Smooth muscle cell (in vitro differentiated cells): Measurements from ENCODE around the gene HPSE2. TPM values are rescaled to one million over a fixed set of nuclear protein-coding genes. Genes with fewer than 3 reads are reported as not detected.

Source experiments
- DNase-seq: peaks from one replicate; lab custom pipeline; 2025; ENCODE audit not compliant: unreplicated experiment; lab: John Stamatoyannopoulos, UW
- H2AFZ ChIP-seq: fragments of 200-600 bp; sonication (generic); 2 replicates; pipeline ENCODE4 v1.6.0; 2016; ENCODE audit warnings: antibody characterized with exemption, low read depth, mild to moderate bottlenecking
- H3F3A ChIP-seq: fragments of 200-600 bp; sonication (generic); 2 replicates; pipeline ENCODE4 v1.6.0; 2017; ENCODE audit warnings: antibody characterized with exemption, low read depth
- H3K27ac ChIP-seq: fragments of 200-600 bp; sonication (generic); 2 replicates; pipeline ENCODE4 v1.5.1; 2016; ENCODE audit warnings: low read depth, mild to moderate bottlenecking
- H3K27me3 ChIP-seq: fragments of 200-600 bp; sonication (generic); 2 replicates; pipeline ENCODE4 v1.6.1; 2016; ENCODE audit warnings: low read depth, mild to moderate bottlenecking
- H3K36me3 ChIP-seq: fragments of 200-600 bp; sonication (generic); 2 replicates; pipeline ENCODE4 v1.5.1; 2016; ENCODE audit warnings: low read depth
- H3K4me1 ChIP-seq: fragments of 200-600 bp; sonication (generic); 2 replicates; pipeline ENCODE4 v1.5.1; 2016; ENCODE audit warnings: low read depth
- H3K4me2 ChIP-seq: fragments of 200-600 bp; sonication (generic); 2 replicates; pipeline ENCODE4 v1.6.0; 2016; ENCODE audit warnings: mild to moderate bottlenecking
- H3K4me3 ChIP-seq: fragments of 200-600 bp; sonication (generic); 2 replicates; pipeline ENCODE4 v1.5.1; 2016; ENCODE audit warnings: mild to moderate bottlenecking
- H3K79me2 ChIP-seq: fragments of 200-600 bp; sonication (generic); 2 replicates; pipeline ENCODE4 v1.6.0; 2016; ENCODE audit warnings: low read depth, mild to moderate bottlenecking
- H3K9ac ChIP-seq: fragments of 200-600 bp; sonication (generic); 2 replicates; pipeline ENCODE4 v1.6.0; 2016; ENCODE audit warnings: low read depth
- H3K9me3 ChIP-seq: fragments of 200-600 bp; sonication (generic); replicated peaks from 2 replicates; pipeline ENCODE4 v1.5.1; 2016; ENCODE audit warnings: low read depth
- H4K20me1 ChIP-seq: fragments of 200-600 bp; sonication (generic); 2 replicates; pipeline ENCODE4 v1.6.0; 2016; ENCODE audit warnings: low read depth
- CTCF ChIP-seq: fragments of 200-600 bp; sonication (generic); IDR thresholded peaks from 2 replicates; pipeline ENCODE4 v1.5.1; 2017; ENCODE audit warnings: borderline replicate concordance, mild to moderate bottlenecking, antibody characterized with exemption; ENCODE audit not compliant: insufficient read depth, poor library complexity, severe bottlenecking
- WGBS: methylation state at CpG from one replicate; pipeline ENCODE4 v1.1.7; 2016; ENCODE audit warnings: low lambda C conversion rate; 5-methylcytosine and 5-hydroxymethylcytosine counted together
- polyA plus RNA-seq: library from polyadenylated mRNA; unstranded; fragments of >200 nt; fragmentation: Nextera tagmentation; extraction: Ambion mirVana; gene quantifications from 2 replicates; pipeline ENCODE4 v1.2.1, GENCODE V29; 2016
- total RNA-seq: library from RNA; depleted of rRNA; stranded (reverse); fragments of >200 nt; gene quantifications from 2 replicates; pipeline ENCODE4 v1.2.3, GENCODE V29; 2014

Gene HPSE2
- total and polyA plus RNA-seq, 2 experiments from 2014 or later: 0.13 TPM; not detected in 1

- TF ChIP-seq CTCF: no peak
- Histone ChIP-seq H4K20me1 (no peaks in the 10 kb centered on the region), H2AFZ (no peak overlapping the region), H3K27ac (no peak overlapping the region), H3K4me3 (no peak overlapping the region), H3K9ac (no peak overlapping the region), H3K27me3 (peaks cover 4% of the 10 kb centered on the region), H3K4me1 (peaks cover 6% of the 10 kb centered on the region), H3K4me2 (no peak overlapping the region), H3F3A (no peaks in the 10 kb centered on the region), H3K79me2 (no peaks in the 10 kb centered on the region), H3K36me3 (no peaks in the 10 kb centered on the region), H3K9me3 (no peaks in the 10 kb centered on the region)
- no peak for DNase-seq
These were observed 580.2 kb downstream of the HPSE2 start for GRCh38 chr10:98655492-98655891.

GRCh38 chr10:98649170-98649569, 586.5 kb downstream of the HPSE2 start:
- Histone ChIP-seq H4K20me1 (no peaks in the 10 kb centered on the region), H2AFZ (no peak overlapping the region), H3K4me1 (peaks cover 17% of the 10 kb centered on the region), H3K79me2 (no peaks in the 10 kb centered on the region), H3K9me3 (no peaks in the 10 kb centered on the region), H3K9ac (no peak overlapping the region), H3F3A (no peaks in the 10 kb centered on the region), H3K36me3 (no peaks in the 10 kb centered on the region), H3K27me3 (peaks cover 8% of the 10 kb centered on the region), H3K4me2 (no peak overlapping the region), H3K4me3 (no peak overlapping the region), H3K27ac (no peak overlapping the region)
- WGBS: 84% methylated on average over 2 of the region's 2 CpGs
- TF ChIP-seq CTCF: no peak
- DNase-seq: no peak

GRCh38 chr10:98646998-98647917, 588.4 kb downstream of the HPSE2 start:
- H4K20me1 ChIP-seq: no peaks in the 10 kb centered on the region
- no peaks in the 10 kb centered on the region for H3K79me2 ChIP-seq
- DNase-seq: no peak
- H3K9ac ChIP-seq: no peak overlapping the region
- whole genome bisulfite sequencing: 17% methylated on average over 6 of the region's 6 CpGs
- peaks cover 17% of the 10 kb centered on the region for H3K4me1 ChIP-seq
- H3K4me3 ChIP-seq: no peak overlapping the region
- no peaks in the 10 kb centered on the region for H3K36me3 ChIP-seq
- no peak overlapping the region for H3K4me2 ChIP-seq
- H3F3A ChIP-seq: no peaks in the 10 kb centered on the region
- H3K27ac ChIP-seq: no peak overlapping the region
- peaks cover 4% of the 10 kb centered on the region for H3K27me3 ChIP-seq
- TF ChIP-seq CTCF: no peak
- H3K9me3 ChIP-seq: no peaks in the 10 kb centered on the region
- no peak overlapping the region for H2AFZ ChIP-seq

GRCh38 chr10:98644466-98644865, 591.2 kb downstream of the HPSE2 start:
- H4K20me1 ChIP-seq: no peaks in the 10 kb centered on the region
- no peaks in the 10 kb centered on the region for H3K9me3 ChIP-seq
- peaks cover 26% of the 10 kb centered on the region for H3K4me1 ChIP-seq
- no peak overlapping the region for H3K9ac ChIP-seq
- 92% methylated on average over 1 of the region's 1 CpG for WGBS
- no peak overlapping the region for H2AFZ ChIP-seq
- DNase-seq: no peak
- TF ChIP-seq CTCF: no peak
- no peaks in the 10 kb centered on the region for H3F3A ChIP-seq
- no peaks in the 10 kb centered on the region for H3K36me3 ChIP-seq
- H3K4me2 ChIP-seq: no peak overlapping the region
- no peaks in the 10 kb centered on the region for H3K79me2 ChIP-seq
- H3K27me3 ChIP-seq: peaks cover 4% of the 10 kb centered on the region
- no peak overlapping the region for H3K4me3 ChIP-seq
- H3K27ac ChIP-seq: no peak overlapping the region
